GM12878 (cell line): ENCODE measurements around the gene GREB1. TPM values are rescaled to one million over a fixed set of nuclear protein-coding genes. Genes with fewer than 3 reads are reported as not detected.
A peak's percentile ranks its signal among the peaks of the same experiment; 100 is the strongest.

Experiments used
- ATAC-seq: fragments of 200-7000 bp; cut with Tn5 transposase; 3 replicates; pipeline ENCODE4 v1.9.1; 2020; ENCODE audit warnings: mild to moderate bottlenecking, moderate library complexity
- BruUV-seq: library from RNA; stranded (reverse); fragments of 400-500 nt; replicated peaks from 2 replicates; lab custom pipeline; 2021; lab: Mats Ljungman, UMichigan
- CTCF ChIA-PET: fragments of 300-600 bp; sonication (Branson Sonifier 250); formaldehyde crosslinking; extraction: SDS; loops from one replicate; lab custom pipeline; 2021; ENCODE audit warnings: inconsistent platforms; lab: Yijun Ruan, JAX
- POLR2A ChIA-PET: fragments of 350-600 bp; formaldehyde crosslinking; extraction: SDS; loops from one replicate; lab custom pipeline; 2021; ENCODE audit warnings: inconsistent platforms; lab: Charles Lee
- RAD21 ChIA-PET: fragments of 300-600 bp; sonication (Branson Sonifier 250); formaldehyde crosslinking; loops from one replicate; lab custom pipeline; 2023; ENCODE audit warnings: antibody characterized with exemption; ENCODE audit not compliant: unreplicated experiment; lab: Charles Lee
- SMC1A ChIA-PET: fragments of 300-600 bp; sonication (Branson Sonifier 250); formaldehyde crosslinking; loops from one replicate; lab custom pipeline; 2023; ENCODE audit not compliant: unreplicated experiment, uncharacterized antibody; lab: Charles Lee
- DNase-seq: peaks from one replicate; pipeline ENCODE4 v3.0.0-alpha.2; 2011; ENCODE audit warnings: low read depth, low spot score
- FAIRE-seq: peaks from 3 replicates; lab custom pipeline; 2011; peaks lifted over from hg19 to GRCh38; lab: Jason Lieb, UNC
- H2AFZ ChIP-seq: 2 replicates; pipeline ENCODE4 v1.6.0; 2011; ENCODE audit warnings: low read depth, low read length, control low read depth; ENCODE audit not compliant: control insufficient read depth
- H3K27ac ChIP-seq: 2 replicates; pipeline ENCODE4 v1.5.1; 2011; ENCODE audit warnings: control low read depth; ENCODE audit not compliant: control insufficient read depth, insufficient read depth
- H3K27me3 ChIP-seq, 2 experiments: replicated peaks in 1 of 2; 2 replicates each; pipeline versions ENCODE4 v1.6.0 to v1.6.1; 2011; ENCODE audit warnings: low read length in 1 of 2; ENCODE audit not compliant: control insufficient read depth in 2 of 2, insufficient read depth in 2 of 2
- H3K36me3 ChIP-seq, 2 experiments: 2 replicates each; pipeline ENCODE4 v1.5.1; 2011; ENCODE audit warnings: low read length in 1 of 2; ENCODE audit not compliant: control insufficient read depth in 2 of 2, insufficient read depth in 2 of 2
- H3K4me1 ChIP-seq: 2 replicates; pipeline ENCODE4 v1.6.1; 2011; ENCODE audit warnings: mild to moderate bottlenecking, low read length, moderate library complexity, mixed read lengths; ENCODE audit not compliant: control insufficient read depth, insufficient read depth
- H3K4me2 ChIP-seq: 2 replicates; pipeline ENCODE4 v1.6.0; 2011; ENCODE audit warnings: control low read depth; ENCODE audit not compliant: control insufficient read depth, insufficient read depth
- H3K4me3 ChIP-seq: fragments of 200-600 bp; sonication (generic); 2 replicates; pipeline ENCODE4 v1.5.1; 2016
- H3K79me2 ChIP-seq: 2 replicates; pipeline ENCODE4 v1.6.0; 2011; ENCODE audit warnings: low read length; ENCODE audit not compliant: control insufficient read depth, insufficient read depth
- H3K9ac ChIP-seq: 2 replicates; pipeline ENCODE4 v1.8.0; 2011; ENCODE audit warnings: low read length, control low read depth, mixed read lengths; ENCODE audit not compliant: control insufficient read depth, insufficient read depth
- H3K9me3 ChIP-seq: replicated peaks from 3 replicates; pipeline ENCODE4 v1.5.1; 2011; ENCODE audit warnings: mild to moderate bottlenecking, low read length; ENCODE audit not compliant: control insufficient read depth, insufficient read depth
- H4K20me1 ChIP-seq: 2 replicates; pipeline ENCODE4 v1.6.0; 2011; ENCODE audit not compliant: control insufficient read depth, insufficient read depth
- ATF3 ChIP-seq: IDR thresholded peaks from 2 replicates; pipeline ENCODE4 v1.6.1; 2011; ENCODE audit warnings: low read depth, mild to moderate bottlenecking, low read length, moderate library complexity, borderline replicate concordance; ENCODE audit errors: extremely low read depth
- CHD2 ChIP-seq: IDR thresholded peaks from 2 replicates; pipeline ENCODE4 v1.6.1; 2011; ENCODE audit warnings: low read depth, low read length, improper control_type of control experiment, borderline replicate concordance
- CREM ChIP-seq: IDR thresholded peaks from 2 replicates; pipeline ENCODE4 v1.6.1; 2014; ENCODE audit warnings: antibody characterized with exemption, low read depth
- EED ChIP-seq: sonication (generic); IDR thresholded peaks from 2 replicates; pipeline ENCODE4 v1.6.1; 2016; ENCODE audit warnings: antibody characterized with exemption, low read depth
- IKZF2 ChIP-seq, 2 experiments: fragments of 450-650 bp; IDR thresholded peaks; 2 replicates each; pipeline ENCODE4 v1.6.1; 2017; ENCODE audit warnings: mild to moderate bottlenecking in 2 of 2, moderate library complexity in 2 of 2
- KLF5 ChIP-seq: fragments of 450-650 bp; IDR thresholded peaks from 2 replicates; pipeline ENCODE4 v1.6.1; 2014; ENCODE audit warnings: mild to moderate bottlenecking; ENCODE audit not compliant: partially characterized antibody
- MTA2 ChIP-seq: fragments of 450-650 bp; IDR thresholded peaks from 2 replicates; pipeline ENCODE4 v1.6.1; 2016; ENCODE audit warnings: low read depth, mild to moderate bottlenecking, moderate library complexity
- NFXL1 ChIP-seq: fragments of 450-650 bp; IDR thresholded peaks from 2 replicates; pipeline ENCODE4 v1.6.1; 2017; ENCODE audit warnings: antibody characterized with exemption, mild to moderate bottlenecking, borderline replicate concordance
- POLR2A ChIP-seq: IDR thresholded peaks from 2 replicates; pipeline ENCODE4 v1.6.1; 2011; ENCODE audit warnings: low read depth, mild to moderate bottlenecking, low read length
- POU2F2 ChIP-seq: IDR thresholded peaks from 3 replicates; pipeline ENCODE4 v1.6.1; 2011; ENCODE audit warnings: low read depth, mild to moderate bottlenecking, low read length, borderline replicate concordance
- RB1 ChIP-seq: fragments of 450-650 bp; formaldehyde crosslinking; IDR thresholded peaks from 2 replicates; pipeline ENCODE4 v1.6.1; 2017; ENCODE audit warnings: mild to moderate bottlenecking, borderline replicate concordance
- RBBP5 ChIP-seq: fragments of 200-600 bp; sonication (generic); conservative IDR thresholded peaks from 2 replicates; pipeline ENCODE4 v1.6.1; 2016
- SPI1 ChIP-seq: IDR thresholded peaks from 2 replicates; pipeline ENCODE4 v1.6.1; 2011; ENCODE audit warnings: low read depth, mild to moderate bottlenecking, low read length, moderate library complexity, borderline replicate concordance; ENCODE audit not compliant: insufficient read depth
- WRNIP1 ChIP-seq: IDR thresholded peaks from 2 replicates; pipeline ENCODE4 v1.6.1; 2011; ENCODE audit warnings: low read depth, low read length, improper control_type of control experiment, borderline replicate concordance
- ZBED1 ChIP-seq: IDR thresholded peaks from 2 replicates; pipeline ENCODE4 v1.6.1; 2016; ENCODE audit warnings: borderline replicate concordance
- ZNF24 ChIP-seq: fragments of 450-650 bp; IDR thresholded peaks from 2 replicates; pipeline ENCODE4 v1.6.1; 2017; ENCODE audit warnings: antibody characterized with exemption, mild to moderate bottlenecking
- ZNF274 ChIP-seq: IDR thresholded peaks from one replicate; pipeline ENCODE4 v1.8.0; 2011; ENCODE audit not compliant: insufficient read length, insufficient read depth
- WGBS: methylation state at CpG from one replicate; pipeline ENCODE4 v1.1.6; 2016; ENCODE audit warnings: low lambda C conversion rate; ENCODE audit not compliant: insufficient replicate concordance, insufficient coverage; ENCODE audit errors: missing lambda C conversion rate; 5-methylcytosine and 5-hydroxymethylcytosine counted together
- in situ Hi-C: fragments of 300-500 bp; cut with MboI; formaldehyde crosslinking; loops from 9 replicates; pipeline ENCODE4 v1.14.3; 2018; ENCODE audit warnings: mixed read lengths
- intact Hi-C: fragments of 100-400 bp; cut with micrococcal nuclease; formaldehyde crosslinking; loops from one replicate; pipeline ENCODE4 v1.14.2; 2022; ENCODE audit not compliant: unreplicated experiment
- polyA plus RNA-seq, 11 experiments: library from polyadenylated mRNA; depleted of rRNA in 4 of 11; unstranded in 6 of 11; stranded (reverse) in 5 of 11; fragments of >200 nt; fragmentation: Nextera tagmentation in 4 of 11; fragmentation: Illumina TruSeq in 1 of 11; extraction: Ambion mirVana in 4 of 11; extraction: Trizol in 1 of 11; gene quantifications; 1 replicate in 1 of 11; 2 replicates in 10 of 11; pipeline versions ENCODE4 v1.2.1 to v1.2.3, GENCODE V29; 2011 to 2016; ENCODE audit warnings: inconsistent platforms in 2 of 11, missing spikeins in 2 of 11, low read depth in 1 of 11
- total RNA-seq, 4 experiments: library from RNA; depleted of rRNA in 3 of 4; stranded (reverse); fragments of >200 nt in 3 of 4; fragmentation: Illumina TruSeq in 1 of 4; extraction: Trizol in 1 of 4; gene quantifications; 2 replicates each; pipeline versions ENCODE4 v1.2.1 to v1.2.3, GENCODE V29; 2013 to 2021
- TF ChIP-seq, protein P1 (sequence below): fragments of 450-650 bp; IDR thresholded peaks from 2 replicates; pipeline ENCODE4 v1.6.1; 2017; ENCODE audit warnings: borderline replicate concordance

The GREB1 gene
- total and polyA plus RNA-seq, 10 of the 15 experiments (the other 5 are each of a cell fraction or from before 2014, with no cell fraction given): 0.09 to 2.1 (median 0.37) TPM; not detected in 1

GRCh38 chr2:11624893-11625292 is 91.0 kb downstream of the GREB1 start:
- CTCF ChIA-PET: no interaction called here
- in situ Hi-C loops: no loop called here
- Histone ChIP-seq H3K79me2 (no peaks in the 10 kb centered on the region), H2AFZ (no peak overlapping the region), H3K4me2 (no peak overlapping the region), H3K27me3 (no peaks in the 10 kb centered on the region; a peak in 2 of 4 replicates), H3K9me3 (no peaks in the 10 kb centered on the region; the same call in 2 of the 3 replicates), H3K4me1 (no peaks in the 10 kb centered on the region), H4K20me1 (no peaks in the 10 kb centered on the region), H3K9ac (no peak overlapping the region), H3K36me3 (no peaks in the 10 kb centered on the region), H3K27ac (no peak overlapping the region), H3K4me3 (no peak overlapping the region)
- RAD21 ChIA-PET: no interaction called here
- SMC1A ChIA-PET: no interaction called here
- ATAC-seq (no peak), FAIRE-seq (no peak), DNase-seq (no peak)
- no peak for TF ChIP-seq POU2F2
- TF ChIP-seq SPI1: 0 out of 2 replicates have a peak, but pooled peaks have one; percentile 26
- BruUV-seq: no TSS peak
- POLR2A ChIA-PET: no interaction called here
- WGBS: 30% methylated on average over 10 of the region's 10 CpGs
- intact Hi-C loops: no loop called here

DNA sequence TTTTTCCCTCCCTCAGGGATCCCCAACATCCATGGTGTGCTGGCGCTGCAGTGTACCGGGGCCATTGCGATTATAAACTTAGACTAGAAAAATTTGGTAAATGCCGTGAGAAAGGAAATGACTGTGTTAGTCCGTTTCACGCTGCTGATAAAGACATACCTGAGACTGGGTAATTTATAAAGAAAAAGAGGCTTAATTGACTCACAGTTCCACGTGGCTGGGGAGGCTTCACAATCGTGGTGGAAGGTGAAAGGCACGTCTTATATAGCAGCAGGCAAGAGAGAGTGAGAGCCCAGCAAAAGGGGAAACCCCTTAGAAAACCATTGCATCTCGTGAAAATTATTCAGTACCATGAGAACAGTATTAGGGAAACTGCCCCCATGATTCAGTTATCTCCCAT is 91.8 kb downstream of the GREB1 start:
- intact Hi-C loops: no loop called here
- POLR2A ChIA-PET: no interaction called here
- no peak overlapping the region for H2AFZ ChIP-seq
- no peaks in the 10 kb centered on the region for H3K79me2 ChIP-seq
- H3K9ac ChIP-seq: no peak overlapping the region
- no peaks in the 10 kb centered on the region for H3K4me1 ChIP-seq
- SMC1A ChIA-PET: interaction anchor here (0.6 kb wide), 1 partner anchor 106 kb away, joined by 3 read pairs; no protein-coding TSS in a partner anchor
- no peak overlapping the region for H3K27ac ChIP-seq
- H3K36me3 ChIP-seq: no peaks in the 10 kb centered on the region
- H3K27me3 ChIP-seq: no peaks in the 10 kb centered on the region; a peak in 2 of 4 replicates
- RAD21 ChIA-PET: no interaction called here
- BruUV-seq: no TSS peak
- WGBS: 40% methylated on average over 10 of the region's 10 CpGs
- FAIRE-seq (no peak), ATAC-seq (no peak), DNase-seq (no peak)
- H3K4me2 ChIP-seq: no peak overlapping the region
- in situ Hi-C loops: no loop called here
- no peaks in the 10 kb centered on the region for H4K20me1 ChIP-seq
- H3K4me3 ChIP-seq: no peak overlapping the region
- CTCF ChIA-PET: no interaction called here
- H3K9me3 ChIP-seq: no peaks in the 10 kb centered on the region; the same call in 2 of the 3 replicates
- TF ChIP-seq CREM (no peak), ZNF24 (no peak), ATF3 (no peak), RB1 (no peak), KLF5 (no peak), IKZF2 (IDR thresholded peaks at IDR 0.05) (no peak), MTA2 (no peak), ZNF274 (no peak), EED (no peak), WRNIP1 (no peak), CHD2 (no peak), POLR2A (no peak), ZBED1 (no peak), RBBP5 (no peak), NFXL1 (no peak)
- TF ChIP-seq, protein P1, sequence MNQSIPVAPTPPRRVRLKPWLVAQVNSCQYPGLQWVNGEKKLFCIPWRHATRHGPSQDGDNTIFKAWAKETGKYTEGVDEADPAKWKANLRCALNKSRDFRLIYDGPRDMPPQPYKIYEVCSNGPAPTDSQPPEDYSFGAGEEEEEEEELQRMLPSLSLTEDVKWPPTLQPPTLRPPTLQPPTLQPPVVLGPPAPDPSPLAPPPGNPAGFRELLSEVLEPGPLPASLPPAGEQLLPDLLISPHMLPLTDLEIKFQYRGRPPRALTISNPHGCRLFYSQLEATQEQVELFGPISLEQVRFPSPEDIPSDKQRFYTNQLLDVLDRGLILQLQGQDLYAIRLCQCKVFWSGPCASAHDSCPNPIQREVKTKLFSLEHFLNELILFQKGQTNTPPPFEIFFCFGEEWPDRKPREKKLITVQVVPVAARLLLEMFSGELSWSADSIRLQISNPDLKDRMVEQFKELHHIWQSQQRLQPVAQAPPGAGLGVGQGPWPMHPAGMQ: no peak
